ENCODE data around the gene LRMDA. TPM values are rescaled to one million over a fixed set of nuclear protein-coding genes. Genes with fewer than 3 reads are reported as not detected.

The LRMDA gene
- total and polyA plus RNA-seq, 10 of the 15 experiments (the other 5 are each of a cell fraction or from before 2014, with no cell fraction given): 0.07 to 0.54 (median 0.29) TPM; not detected in 4

- H3K4me3 ChIP-seq: no peak overlapping the region
- no peak overlapping the region for H3K27ac ChIP-seq (ENCODE audit: control insufficient read depth, insufficient read depth)
- in situ Hi-C loops (cut with MboI): no loop called here
- ChIA-PET RAD21 (ENCODE audit: unreplicated experiment) (no interaction called here), CTCF (interaction anchor here (1.4 to 1.7 kb wide), 3 partner anchors 13 to 103 kb away, joined by 3 to 7 read pairs (median 4); no protein-coding TSS in a partner anchor), POLR2A (interaction anchor here (0.6 kb wide), 1 partner anchor 401 kb away, joined by 3 read pairs; no protein-coding TSS in a partner anchor), SMC1A (ENCODE audit: uncharacterized antibody, unreplicated experiment) (interaction anchor here (1.3 to 1.7 kb wide), 2 partner anchors 14 to 30 kb away, joined by 4 read pairs; no protein-coding TSS in a partner anchor)
- H3K4me1 ChIP-seq (ENCODE audit: control insufficient read depth, insufficient read depth, low read length): no peaks in the 10 kb centered on the region
- WGBS (ENCODE audit: insufficient coverage, insufficient replicate concordance, low lambda C conversion rate, missing lambda C conversion rate): 16% methylated on average over 3 of the region's 3 CpGs
- intact Hi-C loops (cut with micrococcal nuclease; ENCODE audit: unreplicated experiment): no loop called here
- no peak overlapping the region for H3K4me2 ChIP-seq (ENCODE audit: control insufficient read depth, insufficient read depth)
- no peak overlapping the region for H3K9ac ChIP-seq (ENCODE audit: control insufficient read depth, insufficient read depth, low read length)
- H3K79me2 ChIP-seq (ENCODE audit: control insufficient read depth, insufficient read depth, low read length): no peaks in the 10 kb centered on the region
- DNase-seq (ENCODE audit: low read depth, low spot score) (no peak), FAIRE-seq (no peak), ATAC-seq (no peak)
- H2AFZ ChIP-seq (ENCODE audit: control insufficient read depth, low read depth, low read length): no peak overlapping the region
- TF ChIP-seq SP1 (IDR thresholded peaks at IDR 0.05; ENCODE audit: low read depth, low read length) (no peak), CHD1 (IDR thresholded peaks at IDR 0.05; ENCODE audit: low read depth, low read length) (no peak), RAD21 (IDR thresholded peaks at IDR 0.05; ENCODE audit: insufficient read depth, low read depth, low read length) (no peak), ZBTB11 (CRISPR knock-in tag; IDR thresholded peaks at IDR 0.05) (no peak), TAF1 (IDR thresholded peaks at IDR 0.05; ENCODE audit: borderline replicate concordance, low read depth, low read length) (no peak), MYC (IDR thresholded peaks at IDR 0.05; ENCODE audit: insufficient read depth, insufficient read length, insufficient replicate concordance, low read length, severe bottlenecking) (no peak), CHD2 (IDR thresholded peaks at IDR 0.05; ENCODE audit: borderline replicate concordance, low read depth, low read length) (no peak), TCF7 (IDR thresholded peaks at IDR 0.05; ENCODE audit: borderline replicate concordance) (no peak), CREB1 (IDR thresholded peaks at IDR 0.05; ENCODE audit: low read depth) (no peak), PML (IDR thresholded peaks at IDR 0.05; ENCODE audit: low read length) (no peak), CEBPZ (IDR thresholded peaks at IDR 0.05; ENCODE audit: low read depth, low read length) (no peak), ZNF384 (IDR thresholded peaks at IDR 0.05; ENCODE audit: borderline replicate concordance, low read depth, low read length) (no peak), BRCA1 (IDR thresholded peaks at IDR 0.05; ENCODE audit: low read depth, low read length) (no peak)
- no peaks in the 10 kb centered on the region for H3K9me3 ChIP-seq (replicated peaks; ENCODE audit: control insufficient read depth, insufficient read depth, low read length)
- no TSS peak for BruUV-seq (replicated peaks)
- no peaks in the 10 kb centered on the region for H3K27me3 ChIP-seq (replicated peaks in 1 of 2; ENCODE audit: control insufficient read depth in 2 of 2, insufficient read depth in 2 of 2, low read length in 1 of 2)
- no peaks in the 10 kb centered on the region for H3K36me3 ChIP-seq (ENCODE audit: control insufficient read depth in 2 of 2, insufficient read depth in 2 of 2, low read length in 1 of 2)
- H4K20me1 ChIP-seq (ENCODE audit: control insufficient read depth, insufficient read depth): no peaks in the 10 kb centered on the region
These were observed 371.7 kb downstream of the LRMDA start for GRCh38 chr10:75803121-75803520.

All from GM12878 (cell line).